Stimulated activated CD4-positive, alpha-beta T cell treated with anti-CD3 and anti-CD28 coated beads, Interleukin-1b, Interleukin-23, amount 100 ng/mL, for 1 hour (primary cell): ENCODE data around the gene CPAMD8.
A peak's percentile ranks its signal among the peaks of the same experiment; 100 is the strongest.
"Not testable (repeated sequence)": the region's sequence is repeated elsewhere in the genome, so short reads cannot be mapped to it uniquely, and the experiment has no call there.

Experiments used
- DNase-seq, 2 donors: peaks; one replicate each; pipeline ENCODE4 v3.0.0-alpha.2; 2020; ENCODE audit warnings: low read depth in 2 of 2

Gene CPAMD8

GRCh38 chr19:17001603-17002183, 24.9 kb downstream of the CPAMD8 start:
- peak in 1 of 2 donors; percentile 47 for DNase-seq

- no peak for DNase-seq
Measured at GRCh38 chr19:16998635-16999194, 27.9 kb downstream of the CPAMD8 start.

DNA sequence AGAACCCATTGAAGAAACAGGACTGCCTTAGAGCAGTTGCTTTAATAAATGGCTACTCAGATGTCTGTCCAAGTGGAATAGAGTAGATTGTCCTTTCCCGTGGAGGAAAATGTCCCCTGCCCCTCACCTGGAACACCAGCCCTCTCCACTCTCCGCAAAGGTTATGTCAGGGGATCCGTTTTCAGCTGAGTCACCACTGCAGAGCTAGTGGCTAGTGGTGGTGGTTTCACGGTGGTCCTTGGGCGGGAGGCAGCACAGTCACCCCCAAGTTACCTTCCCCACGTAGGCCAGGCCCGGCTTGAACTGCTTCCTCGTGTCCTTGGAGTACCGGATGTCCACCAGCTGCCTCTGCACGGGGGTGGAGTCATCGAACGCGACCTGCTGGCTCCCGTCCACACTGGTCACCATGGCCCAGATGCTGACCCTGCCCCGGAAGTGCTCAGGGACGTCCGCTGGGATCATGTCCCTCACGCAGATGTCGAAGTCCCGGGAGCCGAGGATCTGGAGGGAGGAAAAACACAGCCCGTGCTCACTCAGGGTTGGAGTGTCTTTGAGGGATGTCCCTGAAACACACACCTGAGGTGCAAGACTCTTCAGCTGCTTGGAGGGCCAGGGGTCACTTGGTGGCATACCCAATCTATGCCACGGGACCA, 29.6 kb downstream of the CPAMD8 start:
- not testable (repeated sequence) for DNase-seq

DNA sequence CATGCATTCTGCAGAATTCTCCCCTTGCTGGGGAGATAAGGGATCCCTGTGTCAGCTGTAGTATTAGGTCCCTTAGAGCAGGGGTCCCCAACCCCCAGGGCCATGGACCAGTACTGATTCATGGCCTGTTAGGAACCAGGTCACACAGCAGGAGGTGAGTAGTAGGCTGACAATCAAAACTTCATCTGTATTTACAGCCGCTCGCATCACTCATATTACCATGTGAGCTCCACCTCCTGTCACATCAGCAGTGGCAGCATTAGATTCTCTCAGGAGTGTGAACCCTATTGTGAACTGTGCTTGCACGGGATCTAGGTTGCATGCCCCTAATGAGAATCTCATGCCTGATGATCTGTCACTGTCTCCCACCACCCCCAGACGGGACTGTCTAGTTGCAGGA, 37.9 kb downstream of the CPAMD8 start:
- no peak for DNase-seq

DNA sequence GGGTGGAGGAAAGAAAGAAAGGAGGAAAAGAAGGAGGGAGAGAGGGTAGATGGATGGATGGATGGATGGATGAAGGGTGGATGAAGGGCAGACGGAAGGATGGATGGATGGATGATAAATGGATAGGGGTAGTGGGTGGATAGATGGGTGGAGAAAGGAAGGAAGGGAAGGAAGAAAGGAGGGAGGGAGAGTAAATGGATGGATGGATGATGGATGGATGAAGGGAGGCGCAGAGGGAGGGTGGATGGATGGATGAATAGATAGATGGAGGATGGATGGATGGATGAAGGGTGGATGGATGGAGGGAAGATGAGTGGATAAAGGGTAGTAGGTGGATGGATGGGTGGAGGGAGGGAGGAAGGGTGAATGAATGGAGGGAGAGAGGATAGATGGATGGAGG, 41.2 kb downstream of the CPAMD8 start:
- DNase-seq: no peak

DNA sequence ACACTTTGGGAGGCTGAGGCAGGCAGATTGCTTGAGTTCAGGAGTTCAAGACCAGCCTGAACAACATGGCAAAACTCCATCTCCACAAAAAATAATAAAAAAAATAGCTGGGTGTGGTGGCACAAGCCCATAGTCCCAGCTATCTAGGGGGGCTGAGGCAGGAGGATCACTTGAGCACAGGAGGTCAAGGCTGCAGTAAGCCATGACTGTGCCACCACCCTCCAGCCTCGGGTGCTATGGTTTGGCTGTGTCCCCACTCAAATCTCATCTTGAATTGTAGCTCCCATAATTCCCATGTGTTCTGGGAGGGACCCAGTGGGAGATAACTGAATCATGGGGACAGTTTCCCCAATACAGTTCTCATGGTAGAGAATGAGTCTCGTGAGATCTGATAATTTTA, 44.0 kb downstream of the CPAMD8 start:
- DNase-seq: not testable (repeated sequence)

DNA sequence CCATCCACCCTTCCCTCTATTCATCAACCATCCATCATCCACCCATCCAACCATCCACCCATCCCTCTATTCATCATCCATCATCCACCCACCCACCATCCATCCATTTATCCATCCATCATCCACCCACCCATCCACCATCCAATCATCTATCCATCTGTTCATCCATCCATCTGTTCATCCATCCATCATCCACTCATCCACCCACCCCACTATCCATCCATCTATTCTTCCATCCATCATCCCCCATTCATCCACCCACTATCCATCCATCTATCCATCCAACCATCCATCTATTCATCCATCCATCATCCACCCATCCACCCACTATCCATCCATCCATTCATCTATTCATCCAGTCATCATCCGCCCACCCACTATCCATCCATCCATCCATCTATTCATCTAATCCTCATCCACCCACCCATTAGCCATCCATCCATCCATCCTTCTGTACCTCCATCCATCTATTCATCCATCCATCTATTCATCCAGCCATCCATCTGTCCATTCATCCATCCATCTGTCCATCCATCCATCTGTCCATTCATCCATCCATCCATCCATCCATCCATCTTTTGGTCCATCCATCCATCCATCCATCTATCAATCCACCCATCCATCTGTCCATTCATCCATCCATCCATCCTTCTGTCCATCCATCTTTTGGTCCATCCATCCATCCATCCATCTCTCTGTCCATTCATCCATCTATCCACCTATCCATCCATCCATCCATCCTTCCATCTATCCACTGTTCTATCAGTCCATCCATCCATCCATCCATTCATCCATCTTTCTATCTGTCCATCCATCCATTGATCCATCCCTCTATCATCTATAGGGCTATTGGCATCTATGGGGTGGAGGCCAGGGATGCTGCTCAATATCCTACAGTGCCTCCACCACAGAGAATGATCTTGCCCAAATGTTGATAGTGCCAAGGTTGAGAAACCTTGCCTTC, 47.5 kb downstream of the CPAMD8 start:
- no peak for DNase-seq

GRCh38 chr19:16978156-16978555, 48.5 kb downstream of the CPAMD8 start:
- DNase-seq: no peak

DNA sequence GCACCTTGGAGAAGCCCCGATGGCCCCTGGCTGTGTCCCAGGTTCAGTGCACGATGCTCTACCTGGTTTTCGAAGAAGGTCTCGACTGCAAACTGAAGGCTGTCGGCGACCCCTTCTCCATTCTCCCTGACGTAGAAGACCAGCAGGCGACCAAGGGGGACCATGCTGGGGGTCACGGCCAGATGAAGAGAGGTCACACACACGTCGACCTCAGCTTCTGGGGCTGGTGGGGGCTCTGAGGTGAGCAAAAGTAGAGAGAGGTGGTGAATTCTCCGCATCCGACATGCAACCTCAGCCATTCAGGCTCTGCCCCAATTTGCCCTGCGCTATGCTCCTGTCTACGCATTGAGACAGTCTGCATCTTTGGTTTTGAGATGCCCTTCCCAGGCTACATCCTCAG, 49.3 kb downstream of the CPAMD8 start:
- DNase-seq: no peak

DNA sequence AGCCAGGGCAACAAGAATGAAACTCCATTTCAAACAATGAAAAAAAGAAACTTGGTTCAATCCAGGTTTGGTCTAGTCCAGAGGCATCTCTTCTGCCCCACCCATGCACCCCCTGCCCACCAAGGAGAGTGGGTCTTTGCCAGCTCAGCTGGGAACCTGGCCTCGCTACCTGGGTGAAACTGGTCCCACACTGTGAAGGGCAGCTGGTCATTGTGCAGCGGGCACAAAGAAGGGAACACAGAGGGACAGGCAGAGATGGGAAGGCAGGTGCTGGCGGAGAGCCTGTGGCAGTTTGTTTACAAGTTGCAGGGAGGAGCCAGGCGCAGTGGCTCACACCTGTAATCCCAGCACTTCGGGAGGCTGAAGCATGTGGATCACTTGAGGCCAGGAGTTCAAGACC, 50.2 kb downstream of the CPAMD8 start:
- no peak for DNase-seq

- no peak for DNase-seq
Measured at GRCh38 chr19:16970821-16971220, 55.8 kb downstream of the CPAMD8 start.

- no peak for DNase-seq
Measured at GRCh38 chr19:16969135-16969534, 57.5 kb downstream of the CPAMD8 start.

- not testable (repeated sequence) for DNase-seq
Measured at GRCh38 chr19:16960996-16961822, 65.4 kb downstream of the CPAMD8 start.

GRCh38 chr19:16958277-16958676, 68.3 kb downstream of the CPAMD8 start:
- not testable (repeated sequence) for DNase-seq

DNA sequence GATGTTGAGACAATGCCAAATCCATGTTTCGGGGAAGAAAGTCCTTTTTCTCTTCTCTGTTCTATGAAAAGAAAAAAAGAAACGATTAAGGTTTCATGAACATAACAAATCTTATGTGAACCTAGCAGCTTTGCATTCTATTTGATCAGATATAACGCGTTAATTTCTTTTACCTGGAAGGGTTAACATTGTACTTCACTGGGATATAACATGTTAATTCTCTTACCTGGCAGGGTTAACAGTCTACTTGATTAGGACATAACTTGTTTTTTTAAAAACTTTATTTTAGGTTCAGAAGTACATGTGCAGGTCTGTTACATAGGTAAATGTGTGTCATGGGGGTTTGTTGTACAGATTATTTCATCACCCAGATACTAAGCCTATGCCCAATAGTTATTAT, 68.8 kb downstream of the CPAMD8 start:
- no peak for DNase-seq

DNA sequence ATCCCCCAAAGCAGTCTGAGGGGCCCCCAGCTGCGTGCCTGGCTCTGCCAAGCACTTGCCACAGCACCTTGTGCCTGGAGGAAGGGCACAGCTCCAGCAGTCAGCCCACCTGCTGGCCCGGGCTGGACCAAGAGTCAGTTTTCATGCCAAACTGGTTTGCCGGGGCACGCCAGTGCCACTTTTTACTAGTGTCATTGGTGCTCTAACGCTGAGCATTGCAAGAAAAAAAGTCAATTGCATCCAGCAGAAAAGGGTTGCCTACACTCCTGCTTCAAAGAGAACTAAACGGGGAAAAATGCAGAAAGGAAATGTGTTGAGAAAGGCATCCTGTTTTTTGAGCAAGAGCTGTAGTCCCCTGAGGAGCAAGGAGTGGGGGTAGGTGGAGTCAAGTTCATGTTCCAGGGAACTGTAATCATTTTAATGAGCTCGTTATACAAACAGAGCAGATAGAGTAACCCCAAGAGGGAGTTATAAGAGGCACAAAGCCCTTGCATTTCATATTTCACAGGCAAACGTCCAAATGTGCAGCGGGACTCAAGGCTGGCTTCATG, 69.4 kb downstream of the CPAMD8 start:
- no peak for DNase-seq

DNA sequence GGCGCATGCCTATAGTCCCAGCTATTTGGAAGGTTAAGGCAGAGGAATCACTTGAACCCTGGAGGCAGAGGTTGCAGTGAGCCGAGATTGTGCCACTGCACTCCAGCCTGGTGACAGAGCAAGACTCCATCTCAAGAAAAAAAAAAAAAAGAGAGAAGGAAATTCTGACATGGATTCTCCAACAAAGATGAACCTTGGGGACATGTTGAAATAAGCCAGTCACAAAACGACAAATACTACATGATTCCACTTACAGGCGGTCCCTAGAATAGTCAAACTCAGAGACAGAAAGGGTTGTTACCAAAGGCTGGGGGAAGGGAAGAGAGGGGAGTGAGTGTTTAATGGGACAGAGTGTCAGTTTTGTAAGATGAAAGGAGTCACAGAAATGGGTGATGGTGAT, 71.4 kb downstream of the CPAMD8 start:
- no peak for DNase-seq

GRCh38 chr19:16952046-16952445, 74.6 kb downstream of the CPAMD8 start:
- no peak for DNase-seq

GRCh38 chr19:16951529-16951928, 75.1 kb downstream of the CPAMD8 start:
- DNase-seq: no peak

DNA sequence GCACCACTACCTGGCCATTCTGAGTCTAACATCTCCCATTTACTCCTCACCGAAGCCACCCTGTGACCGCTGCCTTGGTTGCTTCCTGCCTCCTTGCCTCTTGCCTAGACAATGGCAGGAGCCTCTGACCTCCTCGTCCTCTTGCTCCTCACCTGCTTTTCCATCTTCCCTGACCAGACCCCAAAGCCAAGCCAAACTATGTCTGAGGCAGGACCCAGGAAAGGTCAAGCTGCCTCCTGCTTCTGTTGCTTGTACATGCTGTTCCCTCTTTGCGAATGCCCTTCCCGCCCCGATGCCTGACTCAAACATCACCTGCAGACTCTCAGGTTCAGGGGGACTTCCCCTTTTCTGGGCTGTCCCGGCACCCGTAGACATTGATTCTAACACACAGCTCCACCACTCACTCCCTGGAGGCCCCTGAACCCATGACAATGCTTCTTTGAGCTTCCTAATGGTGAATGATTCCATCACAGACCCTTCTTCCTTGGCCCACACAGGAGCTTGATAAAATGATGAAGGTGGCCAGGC, 77.0 kb downstream of the CPAMD8 start:
- no peak for DNase-seq
